ENCODE measurements around the gene NTRK2.

NTRK2 gene

DNA sequence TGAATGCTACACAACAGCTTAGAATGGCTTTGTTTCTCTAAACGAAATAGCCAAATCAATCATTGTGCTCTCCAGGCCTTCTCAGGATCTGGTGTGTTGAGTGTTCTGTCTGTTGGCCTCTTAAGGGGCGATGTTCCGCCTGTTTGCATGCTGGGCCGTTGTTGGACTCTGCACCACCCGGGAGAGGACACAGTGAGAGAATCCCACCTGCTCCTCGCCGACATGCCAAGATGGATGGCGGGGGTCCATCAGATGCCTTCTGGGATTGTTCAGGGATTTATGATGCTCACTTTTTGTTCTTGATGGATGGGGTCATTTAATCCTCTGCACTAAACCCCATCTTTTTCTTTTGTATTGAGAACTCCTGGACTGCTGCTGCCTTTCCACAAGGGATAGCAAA, 159.9 kb downstream of the NTRK2 start:
- no peak for TF ChIP-seq NFIC (IDR thresholded peaks at IDR 0.05)
- TF ChIP-seq MAX (IDR thresholded peaks at IDR 0.05): no peak
- TF ChIP-seq, protein P1, sequence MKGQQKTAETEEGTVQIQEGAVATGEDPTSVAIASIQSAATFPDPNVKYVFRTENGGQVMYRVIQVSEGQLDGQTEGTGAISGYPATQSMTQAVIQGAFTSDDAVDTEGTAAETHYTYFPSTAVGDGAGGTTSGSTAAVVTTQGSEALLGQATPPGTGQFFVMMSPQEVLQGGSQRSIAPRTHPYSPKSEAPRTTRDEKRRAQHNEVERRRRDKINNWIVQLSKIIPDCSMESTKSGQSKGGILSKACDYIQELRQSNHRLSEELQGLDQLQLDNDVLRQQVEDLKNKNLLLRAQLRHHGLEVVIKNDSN (IDR thresholded peaks at IDR 0.05): no peak
- TF ChIP-seq CREB1 (IDR thresholded peaks at IDR 0.05; ENCODE audit: low read depth): no peak
- TF ChIP-seq FOXM1 (IDR thresholded peaks at IDR 0.05; ENCODE audit: borderline replicate concordance, low read depth): no peak
- no peak for TF ChIP-seq TAF1 (IDR thresholded peaks at IDR 0.05; ENCODE audit: low read depth)
- TF ChIP-seq RAD21 (IDR thresholded peaks at IDR 0.05; ENCODE audit: low read depth): no peak
- TF ChIP-seq REST (IDR thresholded peaks at IDR 0.05; ENCODE audit: low read depth): no peak
- no peak for TF ChIP-seq EP300 (IDR thresholded peaks at IDR 0.05; ENCODE audit: borderline replicate concordance)
- no peak for TF ChIP-seq CEBPB (IDR thresholded peaks at IDR 0.05)
- no peak for TF ChIP-seq ZBTB7A (IDR thresholded peaks at IDR 0.05; ENCODE audit: low read depth)
- TF ChIP-seq TCF12 (IDR thresholded peaks at IDR 0.05; ENCODE audit: low read depth): no peak
- no peak for TF ChIP-seq TEAD4 (IDR thresholded peaks at IDR 0.05)
- no peak for TF ChIP-seq YY1 (IDR thresholded peaks at IDR 0.05; ENCODE audit: low read depth)
- no peak for TF ChIP-seq EGR1 (IDR thresholded peaks at IDR 0.05)

DNA sequence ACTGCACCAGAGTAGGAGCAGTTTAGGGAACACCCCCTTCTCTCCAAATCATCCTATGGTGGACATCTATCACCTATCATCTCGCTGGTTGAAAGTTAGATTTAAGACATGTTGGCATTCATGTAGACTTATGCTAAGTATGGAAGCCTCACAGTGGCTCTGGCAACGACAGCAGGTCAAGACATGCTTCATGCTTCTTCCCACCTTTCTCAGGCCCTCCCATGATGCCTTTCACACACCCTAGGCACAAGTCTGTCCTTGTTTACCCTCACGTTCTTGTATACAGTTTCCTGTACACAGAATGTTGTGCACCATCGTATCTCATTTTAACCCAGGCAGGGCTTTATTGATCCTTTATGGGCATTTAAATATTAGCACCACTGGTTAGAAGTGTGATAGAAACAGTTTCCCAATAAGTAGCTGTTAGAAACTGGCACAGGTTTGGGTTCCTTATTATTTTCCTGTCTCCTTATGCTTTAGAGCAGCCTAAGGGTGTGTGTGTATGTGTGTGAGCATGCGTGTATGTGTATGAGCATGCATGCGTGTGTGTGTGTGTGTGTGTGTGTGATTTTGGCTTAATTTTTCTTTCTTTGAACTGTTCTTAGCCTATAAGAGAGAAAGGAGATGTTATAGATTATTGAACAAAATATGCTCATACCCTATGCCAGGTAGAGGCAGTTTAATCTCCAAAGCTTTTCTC, 160.6 kb downstream of the NTRK2 start:
- TF ChIP-seq ZBTB7A (IDR thresholded peaks at IDR 0.05; ENCODE audit: low read depth) (no peak), RAD21 (IDR thresholded peaks at IDR 0.05; ENCODE audit: low read depth) (no peak), FOXM1 (IDR thresholded peaks at IDR 0.05; ENCODE audit: borderline replicate concordance, low read depth) (no peak), YY1 (IDR thresholded peaks at IDR 0.05; ENCODE audit: low read depth) (no peak), MAX (IDR thresholded peaks at IDR 0.05) (no peak), EP300 (IDR thresholded peaks at IDR 0.05; ENCODE audit: borderline replicate concordance) (no peak), EGR1 (IDR thresholded peaks at IDR 0.05) (no peak), CEBPB (IDR thresholded peaks at IDR 0.05) (no peak), NFIC (IDR thresholded peaks at IDR 0.05) (no peak), TAF1 (IDR thresholded peaks at IDR 0.05; ENCODE audit: low read depth) (no peak), TEAD4 (IDR thresholded peaks at IDR 0.05) (no peak), CREB1 (IDR thresholded peaks at IDR 0.05; ENCODE audit: low read depth) (no peak), REST (IDR thresholded peaks at IDR 0.05; ENCODE audit: low read depth) (no peak), TCF12 (IDR thresholded peaks at IDR 0.05; ENCODE audit: low read depth) (no peak)
- TF ChIP-seq, protein P1 (IDR thresholded peaks at IDR 0.05): no peak

- TF ChIP-seq TAF1 (IDR thresholded peaks at IDR 0.05; ENCODE audit: low read depth) (no peak), FOXM1 (IDR thresholded peaks at IDR 0.05; ENCODE audit: borderline replicate concordance, low read depth) (no peak), YY1 (IDR thresholded peaks at IDR 0.05; ENCODE audit: low read depth) (no peak), RAD21 (IDR thresholded peaks at IDR 0.05; ENCODE audit: low read depth) (no peak), ZBTB7A (IDR thresholded peaks at IDR 0.05; ENCODE audit: low read depth) (no peak), REST (IDR thresholded peaks at IDR 0.05; ENCODE audit: low read depth) (no peak), EGR1 (IDR thresholded peaks at IDR 0.05) (no peak), TCF12 (IDR thresholded peaks at IDR 0.05; ENCODE audit: low read depth) (no peak), NFIC (IDR thresholded peaks at IDR 0.05) (no peak), TEAD4 (IDR thresholded peaks at IDR 0.05) (no peak), MAX (IDR thresholded peaks at IDR 0.05) (no peak)
- TF ChIP-seq, protein P1 (IDR thresholded peaks at IDR 0.05): no peak
These were observed 161.8 kb downstream of the NTRK2 start for GRCh38 chr9:84831377-84831776.

Measured in Ishikawa (cell line).